ENCODE results near the gene NINJ1.

NINJ1 gene

GRCh38 chr9:93091056-93091452, 43.0 kb downstream of the NINJ1 start:
- H3K27ac ChIP-seq (ENCODE audit: low read depth, low read length): no peak overlapping the region
- H3K9ac ChIP-seq (ENCODE audit: low read length): no peak overlapping the region
- H3K4ac ChIP-seq (ENCODE audit: low read depth, low read length): no peak overlapping the region
- H4K8ac ChIP-seq (ENCODE audit: low read depth, low read length): no peak overlapping the region
- H3K36me3 ChIP-seq (ENCODE audit: control insufficient read depth in 1 of 2, insufficient read depth in 2 of 2, low read length in 2 of 2): no peaks in the 10 kb centered on the region
- no peak overlapping the region for H3K4me2 ChIP-seq (ENCODE audit: low read length)
- WGBS (ENCODE audit: extremely low coverage, insufficient coverage, insufficient read length): no CpG with 5 or more reads among the region's 4 CpGs
- H2BK120ac ChIP-seq (ENCODE audit: insufficient read depth, low read length, poor library complexity): no peak overlapping the region
- H3K4me3 ChIP-seq (ENCODE audit: low read depth, low read length): no peak overlapping the region
- H3K27me3 ChIP-seq (ENCODE audit: insufficient read depth, low read length): no peaks in the 10 kb centered on the region
- H3K14ac ChIP-seq (ENCODE audit: low read length): no peak overlapping the region
- H4K91ac ChIP-seq (ENCODE audit: low read depth, low read length): no peak overlapping the region
- H2BK5ac ChIP-seq (ENCODE audit: low read depth, low read length, poor library complexity): no peak overlapping the region
- no peak overlapping the region for H2AK5ac ChIP-seq (ENCODE audit: low read length)
- H2AFZ ChIP-seq (ENCODE audit: insufficient read depth, low read length, poor library complexity): no peak overlapping the region
- H3K4me1 ChIP-seq (ENCODE audit: control insufficient read depth in 1 of 2, insufficient read depth in 2 of 2, low read length in 2 of 2): peaks cover 6 to 8% of the 10 kb centered on the region in 2 experiments
- peaks cover 3% of the 10 kb centered on the region for H3K79me2 ChIP-seq (ENCODE audit: control insufficient read depth, insufficient read depth, low read length, poor library complexity)
- no peak for DNase-seq
- H3K23ac ChIP-seq (ENCODE audit: low read length): no peak overlapping the region
- H3K18ac ChIP-seq (ENCODE audit: low read length): no peak overlapping the region
- peaks cover 9% of the 10 kb centered on the region for H3K79me1 ChIP-seq (ENCODE audit: low read length)
- peaks cover 2% of the 10 kb centered on the region for H3K9me3 ChIP-seq (ENCODE audit: insufficient read depth, low read depth, low read length)
- no peak overlapping the region for H4K12ac ChIP-seq (ENCODE audit: low read depth, low read length)
- no peak overlapping the region for H2BK12ac ChIP-seq (ENCODE audit: low read length)

- Histone ChIP-seq H3K4ac (ENCODE audit: low read depth, low read length) (no peak overlapping the region), H2BK120ac (ENCODE audit: insufficient read depth, low read length, poor library complexity) (no peak overlapping the region), H2AK5ac (ENCODE audit: low read length) (no peak overlapping the region), H3K14ac (ENCODE audit: low read length) (no peak overlapping the region), H2BK5ac (ENCODE audit: low read depth, low read length, poor library complexity) (no peak overlapping the region), H4K12ac (ENCODE audit: low read depth, low read length) (no peak overlapping the region), H3K4me1 (ENCODE audit: control insufficient read depth in 1 of 2, insufficient read depth in 2 of 2, low read length in 2 of 2) (peaks cover 5 to 8% of the 10 kb centered on the region in 2 experiments), H3K79me1 (ENCODE audit: low read length) (peaks cover 7% of the 10 kb centered on the region), H3K27me3 (ENCODE audit: insufficient read depth, low read length) (no peaks in the 10 kb centered on the region), H3K9me3 (ENCODE audit: insufficient read depth, low read depth, low read length) (peaks cover 4% of the 10 kb centered on the region), H3K79me2 (ENCODE audit: control insufficient read depth, insufficient read depth, low read length, poor library complexity) (peaks cover 1% of the 10 kb centered on the region), H3K27ac (ENCODE audit: low read depth, low read length) (no peak overlapping the region), H3K9ac (ENCODE audit: low read length) (no peak overlapping the region), H4K8ac (ENCODE audit: low read depth, low read length) (no peak overlapping the region), H3K18ac (ENCODE audit: low read length) (no peak overlapping the region), H4K91ac (ENCODE audit: low read depth, low read length) (no peak overlapping the region), H3K36me3 (ENCODE audit: control insufficient read depth in 1 of 2, insufficient read depth in 2 of 2, low read length in 2 of 2) (no peaks in the 10 kb centered on the region), H2BK12ac (ENCODE audit: low read length) (no peak overlapping the region), H3K23ac (ENCODE audit: low read length) (no peak overlapping the region), H3K4me3 (ENCODE audit: low read depth, low read length) (no peak overlapping the region), H2AFZ (ENCODE audit: insufficient read depth, low read length, poor library complexity) (no peak overlapping the region), H3K4me2 (ENCODE audit: low read length) (no peak overlapping the region)
- WGBS (ENCODE audit: extremely low coverage, insufficient coverage, insufficient read length): no CpG with 5 or more reads among the region's 8 CpGs
- no peak for DNase-seq
These were observed 43.9 kb downstream of the NINJ1 start for GRCh38 chr9:93090091-93090655.

- Histone ChIP-seq H4K8ac (ENCODE audit: low read depth, low read length) (no peak overlapping the region), H3K79me1 (ENCODE audit: low read length) (peaks cover under 1% of the 10 kb centered on the region), H3K4me1 (ENCODE audit: control insufficient read depth in 1 of 2, insufficient read depth in 2 of 2, low read length in 2 of 2) (peaks cover 2 to 3% of the 10 kb centered on the region in 2 experiments), H3K18ac (ENCODE audit: low read length) (no peak overlapping the region), H4K12ac (ENCODE audit: low read depth, low read length) (no peak overlapping the region), H3K23ac (ENCODE audit: low read length) (no peak overlapping the region), H2AFZ (ENCODE audit: insufficient read depth, low read length, poor library complexity) (no peak overlapping the region), H3K4me2 (ENCODE audit: low read length) (no peak overlapping the region), H3K9ac (ENCODE audit: low read length) (no peak overlapping the region), H3K36me3 (ENCODE audit: control insufficient read depth in 1 of 2, insufficient read depth in 2 of 2, low read length in 2 of 2) (no peaks in the 10 kb centered on the region), H2BK12ac (ENCODE audit: low read length) (no peak overlapping the region), H2AK5ac (ENCODE audit: low read length) (no peak overlapping the region), H3K79me2 (ENCODE audit: control insufficient read depth, insufficient read depth, low read length, poor library complexity) (no peaks in the 10 kb centered on the region), H3K9me3 (ENCODE audit: insufficient read depth, low read depth, low read length) (peaks cover 4% of the 10 kb centered on the region), H3K14ac (ENCODE audit: low read length) (no peak overlapping the region), H3K27ac (ENCODE audit: low read depth, low read length) (no peak overlapping the region), H3K4ac (ENCODE audit: low read depth, low read length) (no peak overlapping the region), H3K4me3 (ENCODE audit: low read depth, low read length) (no peak overlapping the region), H2BK120ac (ENCODE audit: insufficient read depth, low read length, poor library complexity) (no peak overlapping the region), H2BK5ac (ENCODE audit: low read depth, low read length, poor library complexity) (no peak overlapping the region), H4K91ac (ENCODE audit: low read depth, low read length) (no peak overlapping the region), H3K27me3 (ENCODE audit: insufficient read depth, low read length) (no peaks in the 10 kb centered on the region)
- no peak for DNase-seq
- WGBS (ENCODE audit: extremely low coverage, insufficient coverage, insufficient read length): no CpG with 5 or more reads among the region's 12 CpGs
These were observed 44.5 kb downstream of the NINJ1 start for GRCh38 chr9:93089481-93089991.

- Histone ChIP-seq H4K12ac (ENCODE audit: low read depth, low read length) (no peak overlapping the region), H3K9me3 (ENCODE audit: insufficient read depth, low read depth, low read length) (peaks cover 4% of the 10 kb centered on the region), H2BK120ac (ENCODE audit: insufficient read depth, low read length, poor library complexity) (no peak overlapping the region), H3K27me3 (ENCODE audit: insufficient read depth, low read length) (no peaks in the 10 kb centered on the region), H2AK5ac (ENCODE audit: low read length) (no peak overlapping the region), H4K8ac (ENCODE audit: low read depth, low read length) (no peak overlapping the region), H3K4ac (ENCODE audit: low read depth, low read length) (no peak overlapping the region), H3K79me2 (ENCODE audit: control insufficient read depth, insufficient read depth, low read length, poor library complexity) (no peaks in the 10 kb centered on the region), H4K91ac (ENCODE audit: low read depth, low read length) (no peak overlapping the region), H3K9ac (ENCODE audit: low read length) (no peak overlapping the region), H3K14ac (ENCODE audit: low read length) (no peak overlapping the region), H2BK12ac (ENCODE audit: low read length) (no peak overlapping the region), H3K79me1 (ENCODE audit: low read length) (no peaks in the 10 kb centered on the region), H3K36me3 (ENCODE audit: control insufficient read depth in 1 of 2, insufficient read depth in 2 of 2, low read length in 2 of 2) (no peaks in the 10 kb centered on the region), H3K18ac (ENCODE audit: low read length) (no peak overlapping the region), H2AFZ (ENCODE audit: insufficient read depth, low read length, poor library complexity) (no peak overlapping the region), H3K23ac (ENCODE audit: low read length) (no peak overlapping the region), H3K4me1 (ENCODE audit: control insufficient read depth in 1 of 2, insufficient read depth in 2 of 2, low read length in 2 of 2) (peaks cover 2 to 3% of the 10 kb centered on the region in 2 experiments), H3K27ac (ENCODE audit: low read depth, low read length) (no peak overlapping the region), H2BK5ac (ENCODE audit: low read depth, low read length, poor library complexity) (no peak overlapping the region), H3K4me2 (ENCODE audit: low read length) (no peak overlapping the region), H3K4me3 (ENCODE audit: low read depth, low read length) (no peak overlapping the region)
- no peak for DNase-seq
- WGBS (ENCODE audit: extremely low coverage, insufficient coverage, insufficient read length): no CpG with 5 or more reads among the region's 5 CpGs
These were observed 45.0 kb downstream of the NINJ1 start for GRCh38 chr9:93089024-93089423.
